HG03064 (cell line): Measurements from ENCODE around the gene TNFRSF17.
"Not testable (repeated sequence)": the region's sequence is repeated elsewhere in the genome, so short reads cannot be mapped to it uniquely, and the experiment has no call there.

Source experiments
- ATAC-seq: cut with Tn5 transposase; IDR thresholded peaks from one replicate; pipeline ENCODE4 v1.9.1; 2021; ENCODE audit warnings: low read depth; ENCODE audit not compliant: unreplicated experiment

Gene TNFRSF17

DNA sequence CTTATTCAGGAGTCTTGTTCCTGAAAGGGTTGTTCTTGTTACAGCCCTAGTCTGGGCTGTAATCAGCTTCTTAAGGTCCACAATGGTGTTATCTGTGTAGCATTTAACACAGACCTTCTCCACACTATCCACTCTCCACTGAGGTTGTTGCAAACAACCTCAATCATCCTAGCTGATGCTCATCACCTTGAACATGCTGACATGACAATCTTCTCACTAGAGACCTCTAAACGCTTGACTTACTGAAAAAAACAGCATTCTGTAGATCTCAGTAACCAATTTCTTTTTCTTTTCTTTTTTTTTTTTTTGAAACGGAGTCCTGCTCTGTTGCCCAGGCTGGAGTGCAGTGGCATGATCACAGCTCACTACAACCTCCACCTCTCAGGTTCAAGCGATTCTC lies 3.6 kb downstream of the TNFRSF17 start:
- no peak for ATAC-seq

DNA sequence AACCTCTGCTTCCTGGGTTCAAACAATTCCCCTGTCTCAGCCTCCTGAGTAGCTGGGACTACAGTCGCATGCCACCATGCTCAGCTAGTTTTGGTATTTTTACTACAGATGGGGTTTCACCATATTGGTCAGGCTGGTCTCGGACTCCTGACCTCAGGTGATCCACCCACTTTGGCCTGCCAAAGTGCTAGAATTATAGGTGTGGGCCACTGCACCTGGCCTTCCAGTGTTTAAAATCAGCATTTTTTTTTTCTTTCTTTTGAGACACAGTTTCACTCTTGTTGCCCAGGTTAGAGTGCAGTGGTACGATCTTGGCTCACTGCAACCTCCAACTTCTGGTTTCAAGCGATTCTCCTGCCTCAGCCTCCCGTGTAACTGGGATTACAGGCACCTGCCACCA lies 5.3 kb downstream of the TNFRSF17 start:
- ATAC-seq = not testable (repeated sequence)

DNA sequence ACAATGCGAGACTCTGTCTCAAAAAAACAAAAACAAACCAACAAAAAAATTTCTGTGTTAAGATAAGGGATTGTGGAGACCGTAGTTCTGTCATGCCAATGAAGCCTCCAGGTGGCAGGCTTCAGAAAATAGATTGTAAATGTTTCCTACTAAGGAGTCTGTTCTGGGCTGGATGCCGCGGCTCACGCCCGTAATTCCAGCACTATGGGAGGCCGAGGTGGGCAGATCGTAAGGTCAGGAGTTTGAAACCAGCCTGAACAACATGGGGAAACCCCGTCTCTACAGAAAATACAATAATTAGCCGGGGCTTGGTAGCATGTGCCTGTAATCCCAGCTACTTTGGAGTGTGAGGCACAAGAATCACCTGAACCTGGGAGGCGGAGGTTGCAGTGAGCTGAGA lies 7.1 kb downstream of the TNFRSF17 start:
- ATAC-seq = no peak

DNA sequence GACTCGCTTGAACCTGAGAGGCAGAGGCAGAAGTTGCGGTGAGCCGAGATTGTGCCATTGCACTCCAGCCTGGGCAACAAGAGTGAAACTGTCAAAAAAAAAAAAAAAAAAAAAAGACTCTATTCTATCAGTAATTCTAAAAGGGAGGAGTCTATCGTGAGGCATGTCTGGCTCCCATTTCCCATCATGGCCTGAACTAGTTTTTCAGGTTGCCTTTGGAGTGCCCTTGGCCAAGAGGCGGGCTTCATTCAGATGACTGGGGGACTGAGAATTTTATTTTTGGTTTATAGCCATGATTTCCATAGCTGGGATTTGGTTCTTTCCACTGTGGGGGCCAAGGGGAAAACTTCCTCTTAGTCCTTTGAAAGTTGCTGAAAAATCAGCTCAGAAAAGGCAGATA lies 8.1 kb downstream of the TNFRSF17 start:
- no peak for ATAC-seq

DNA sequence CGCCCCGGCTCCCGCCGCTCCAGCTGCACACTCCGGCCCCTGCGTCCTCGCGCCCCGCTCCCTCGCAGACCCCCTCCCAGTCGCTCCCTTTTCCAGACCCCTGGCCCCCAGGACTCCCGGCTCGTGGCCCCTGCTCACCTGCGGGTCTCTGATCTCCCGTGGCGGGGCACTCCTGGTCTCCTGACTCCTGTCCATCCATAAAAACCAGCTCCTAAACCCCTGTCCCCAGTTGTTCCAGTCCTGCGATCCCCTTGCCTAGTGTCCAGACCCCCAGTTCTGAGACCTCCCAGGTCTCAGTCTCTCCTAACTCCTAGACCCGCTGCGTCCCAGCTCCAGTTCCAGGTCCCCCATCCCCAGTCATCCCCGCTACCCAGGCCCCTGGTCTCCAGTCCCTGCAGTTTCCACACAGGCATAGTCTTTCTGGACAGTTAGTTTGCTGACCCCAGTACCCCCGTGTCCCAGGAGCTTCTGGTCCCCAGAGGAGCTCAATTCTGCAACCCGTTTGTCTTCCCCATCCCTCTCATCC lies 11.9 kb downstream of the TNFRSF17 start:
- peak; percentile 5 for ATAC-seq

DNA sequence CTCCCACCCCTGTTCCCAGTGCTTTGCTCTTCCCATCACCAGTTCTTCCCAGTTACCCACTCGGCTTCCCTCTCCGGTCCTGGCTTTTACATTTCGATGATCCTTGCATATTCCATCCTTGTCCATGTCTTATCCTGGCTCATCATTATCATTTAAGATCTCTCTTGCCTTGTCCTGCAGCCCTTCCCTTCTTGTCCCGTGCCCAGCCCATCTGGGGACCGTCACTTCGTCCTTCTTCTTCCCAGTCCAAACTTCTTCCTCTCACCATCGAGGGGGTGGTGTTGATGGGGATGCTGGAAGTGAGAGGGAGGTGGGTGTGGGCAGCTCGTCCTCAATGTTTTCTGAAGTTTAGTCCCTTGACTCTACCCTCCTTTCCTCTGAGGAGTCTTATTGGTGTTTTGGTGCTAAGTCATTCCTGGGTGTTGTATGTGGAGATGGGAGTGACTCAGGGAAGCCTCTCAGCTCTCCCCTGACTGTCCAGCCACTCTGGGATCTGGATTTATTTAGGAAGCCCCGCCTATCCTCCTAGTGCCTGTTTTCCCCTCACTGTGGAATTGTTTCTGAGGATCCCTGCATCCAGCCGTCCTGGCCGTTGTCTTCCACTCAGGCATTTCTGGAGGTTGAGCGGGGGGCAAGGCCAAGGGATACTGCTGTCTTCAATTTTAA lies 12.5 kb downstream of the TNFRSF17 start:
- no peak for ATAC-seq

DNA sequence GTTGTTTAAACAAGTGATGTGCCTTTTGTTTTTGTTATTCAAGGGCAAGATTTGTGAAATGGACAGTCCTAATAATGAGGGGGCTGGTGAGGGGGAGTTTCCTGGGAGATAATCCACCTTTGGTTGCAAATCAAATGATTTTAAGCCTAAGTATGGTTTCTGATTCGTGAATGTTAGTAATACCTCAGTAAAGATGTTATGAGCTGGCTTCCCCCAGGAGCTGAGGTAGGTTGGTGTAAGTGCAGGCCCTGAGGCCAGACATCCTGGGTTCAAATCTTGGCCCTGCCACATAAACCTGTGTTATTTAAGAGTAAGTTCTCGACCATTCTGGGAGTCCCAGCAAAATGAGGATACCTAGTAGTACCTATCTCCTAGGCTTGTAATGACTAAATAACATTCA lies 13.1 kb downstream of the TNFRSF17 start:
- ATAC-seq = no peak

DNA sequence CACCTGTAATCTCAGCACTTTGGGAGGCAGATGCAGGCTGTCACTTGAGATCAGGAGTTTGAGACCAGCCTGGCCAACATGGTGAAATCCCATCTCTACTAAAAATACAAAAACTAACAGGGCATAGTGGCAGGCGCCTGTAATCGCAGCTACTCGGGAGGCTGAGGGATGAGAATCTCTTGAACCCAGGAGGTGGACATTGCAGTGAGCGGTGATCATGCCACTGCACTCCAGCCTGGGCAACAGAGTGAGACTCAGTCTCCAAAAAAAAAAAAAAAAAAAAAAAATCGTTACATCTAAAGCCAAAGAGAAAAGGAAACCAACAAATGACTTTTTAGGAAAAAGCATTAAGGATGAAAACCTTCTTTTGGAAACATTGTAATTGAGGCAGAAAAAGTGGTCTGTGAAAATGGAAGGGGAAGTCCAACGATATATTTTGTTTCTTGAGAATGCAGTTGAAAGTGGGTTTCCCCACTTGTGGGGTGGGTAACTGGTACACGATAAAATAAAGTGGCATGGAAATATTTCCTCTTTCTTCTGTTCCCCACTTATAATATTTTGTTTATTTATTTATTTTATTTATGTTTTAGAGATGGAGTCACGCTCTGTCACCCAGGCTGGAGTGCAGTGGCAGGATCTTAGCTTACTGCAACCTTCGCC lies 14.1 kb downstream of the TNFRSF17 start:
- no peak for ATAC-seq

DNA sequence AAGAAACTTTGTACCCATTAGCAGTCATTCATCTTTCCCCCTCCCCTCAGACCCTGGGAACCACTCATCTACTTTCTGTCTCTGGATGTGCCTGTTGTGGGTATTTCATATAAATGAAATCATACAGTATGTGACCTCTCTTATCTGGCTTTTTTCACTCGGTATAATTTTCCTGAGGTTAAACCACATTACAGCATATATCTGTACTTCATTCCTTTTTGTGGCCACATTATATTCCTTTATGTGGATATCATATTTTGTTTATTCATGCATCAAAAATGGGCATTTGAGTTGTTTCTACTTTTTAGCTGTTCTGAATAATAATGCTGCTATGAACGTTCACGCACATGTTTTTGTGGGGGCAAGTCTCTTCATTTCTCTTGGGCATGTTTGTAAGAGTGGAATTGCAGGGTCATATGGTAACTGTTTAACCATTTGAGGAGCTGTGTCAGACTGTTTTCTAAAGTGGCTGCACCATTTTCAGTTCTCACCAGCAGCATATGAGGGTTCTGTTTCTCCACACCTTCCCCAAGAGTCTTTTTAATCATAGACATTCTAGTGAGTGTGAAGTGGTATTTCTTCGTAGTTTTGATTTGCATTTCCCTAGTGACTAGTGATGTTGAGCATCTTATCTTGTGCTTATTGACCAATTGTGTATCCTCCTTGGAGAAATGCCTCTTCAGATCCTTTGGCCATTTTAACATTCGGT lies 15.3 kb downstream of the TNFRSF17 start:
- ATAC-seq = no peak

DNA sequence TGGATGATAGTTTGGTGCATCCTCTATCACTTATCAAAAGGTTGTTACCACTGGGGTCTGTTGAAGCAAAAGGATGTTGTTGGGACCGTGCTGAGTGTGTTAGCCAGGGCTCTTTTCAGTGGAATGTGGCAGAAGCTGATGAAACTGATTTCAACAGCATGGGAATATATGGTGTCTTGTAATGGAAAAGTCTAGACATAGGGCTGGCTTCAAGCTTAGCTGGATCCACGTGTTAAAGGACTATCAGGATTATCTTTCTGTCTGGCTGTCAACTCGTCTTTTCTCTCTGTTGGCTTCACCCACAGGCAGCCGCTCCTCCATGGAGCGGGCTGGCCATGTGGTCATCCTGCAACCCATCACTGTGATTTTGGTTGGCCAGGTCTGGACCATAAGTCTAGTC lies 20.2 kb downstream of the TNFRSF17 start:
- no peak for ATAC-seq

DNA sequence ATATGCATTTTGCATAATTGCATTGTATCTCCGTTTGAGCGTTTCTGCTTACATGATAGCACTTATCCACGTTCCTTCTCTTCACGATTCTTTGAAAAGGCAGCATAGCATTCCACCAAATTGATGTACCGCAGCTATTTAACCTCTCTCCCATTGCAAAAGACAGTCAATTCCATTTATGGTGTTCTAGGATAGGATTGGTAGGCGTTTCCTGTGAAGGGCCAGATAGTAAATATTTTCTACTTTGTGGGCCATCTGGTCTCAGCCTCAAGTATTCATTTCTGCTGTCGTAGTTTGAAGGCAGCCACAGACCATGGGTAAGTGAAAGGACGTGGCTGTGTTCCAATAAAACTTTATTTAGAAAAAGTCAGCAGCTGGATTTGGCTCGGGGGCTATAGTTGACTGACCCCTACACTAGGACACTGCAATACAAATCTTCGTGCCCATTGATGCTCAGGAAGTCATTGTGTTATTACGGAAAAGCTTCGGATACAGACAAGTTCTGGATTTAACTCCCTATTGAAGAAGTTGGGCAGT lies 21.6 kb downstream of the TNFRSF17 start:
- ATAC-seq = no peak

DNA sequence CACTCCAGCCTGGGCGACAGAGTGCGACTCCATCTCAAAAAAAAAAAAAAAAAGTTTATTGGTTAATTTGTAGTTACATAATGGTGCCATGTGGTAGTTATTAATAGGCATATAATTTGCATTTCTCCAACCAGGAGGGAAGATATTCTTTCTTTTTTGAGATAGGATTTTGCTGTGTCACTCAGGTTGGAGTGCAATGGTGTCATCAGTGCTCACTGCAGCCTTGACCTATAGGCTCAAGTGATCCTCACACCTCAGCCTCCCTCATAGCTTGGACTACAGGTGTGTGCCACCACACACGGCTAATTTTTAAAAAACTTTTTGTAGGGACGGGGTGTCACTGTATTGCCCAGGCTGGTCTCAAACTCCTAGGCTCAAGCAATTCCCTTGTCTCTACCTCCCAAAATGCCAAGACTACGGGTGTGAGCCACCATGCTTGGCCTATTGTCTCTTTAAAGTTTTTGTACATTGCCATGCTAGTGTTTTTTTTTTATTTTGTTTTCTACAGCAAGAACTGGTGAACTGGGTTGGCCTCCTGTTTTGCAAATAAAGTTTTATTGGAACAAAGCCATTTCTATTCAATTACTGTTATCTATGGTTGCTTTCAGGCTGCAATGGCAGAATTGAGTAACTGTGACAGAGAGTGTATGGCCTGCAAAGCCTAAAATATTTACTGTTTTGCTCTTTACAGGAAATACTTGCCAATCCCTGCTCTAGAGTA lies 23.4 kb downstream of the TNFRSF17 start:
- no peak for ATAC-seq

DNA sequence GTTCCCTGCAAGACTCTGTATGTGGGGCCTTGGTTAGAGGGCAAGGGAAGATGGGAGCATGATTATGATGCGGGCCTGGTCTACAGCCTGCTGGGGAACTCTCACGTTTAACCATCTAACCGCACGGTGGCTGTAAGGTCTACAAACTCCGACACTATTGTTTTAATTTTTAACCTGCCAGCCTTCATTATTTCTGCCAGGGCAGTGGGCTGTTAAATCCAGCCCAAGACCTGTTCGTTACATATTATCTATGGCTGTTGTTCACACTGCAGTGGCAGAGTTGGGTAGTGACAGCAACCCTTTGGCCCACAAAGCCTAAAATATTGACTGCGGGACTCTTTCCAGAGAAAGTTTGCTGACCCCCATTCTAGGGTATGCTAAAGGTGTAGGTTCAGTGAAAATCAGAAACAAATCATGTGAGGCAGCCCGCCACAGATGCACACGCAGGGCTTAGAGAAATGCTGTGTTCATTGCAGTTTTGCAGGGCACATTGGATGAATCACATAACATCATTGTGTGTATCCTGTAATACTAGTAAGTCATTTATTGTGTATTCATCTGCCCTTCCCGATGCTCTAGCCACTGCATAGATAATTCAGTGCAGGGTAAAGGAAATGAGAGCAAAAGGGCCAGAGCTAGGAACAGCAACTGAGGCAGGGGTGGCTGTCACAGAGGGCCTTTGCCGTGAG lies 25.8 kb downstream of the TNFRSF17 start:
- no peak for ATAC-seq

DNA sequence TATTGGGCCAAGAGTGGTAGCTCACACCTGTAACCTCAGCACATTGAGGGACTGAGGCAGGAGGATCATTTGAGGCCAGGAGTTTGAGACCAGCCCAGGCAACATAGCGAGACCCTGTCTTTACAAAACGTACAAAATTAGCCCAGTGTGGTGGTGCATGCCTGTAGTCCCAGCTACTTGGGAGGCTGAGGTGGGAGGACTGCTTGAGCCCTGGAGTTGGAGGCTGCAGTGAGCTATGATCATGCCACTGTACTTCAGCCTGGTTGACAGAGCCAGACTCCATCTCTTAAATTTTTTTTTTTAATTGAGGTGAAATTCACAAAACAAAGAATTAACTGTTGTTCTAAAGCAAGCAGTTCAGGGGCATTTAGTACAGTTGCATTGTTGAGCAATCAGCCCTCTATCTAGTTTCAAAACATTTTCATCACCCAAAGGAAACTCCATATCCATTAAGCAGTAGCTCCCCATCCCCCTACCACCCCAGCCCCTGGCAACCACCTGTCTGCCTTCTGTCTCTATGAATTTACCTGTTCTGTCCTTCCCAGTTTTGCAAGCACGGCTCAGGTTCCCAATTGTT lies 27.1 kb downstream of the TNFRSF17 start:
- ATAC-seq = no peak

DNA sequence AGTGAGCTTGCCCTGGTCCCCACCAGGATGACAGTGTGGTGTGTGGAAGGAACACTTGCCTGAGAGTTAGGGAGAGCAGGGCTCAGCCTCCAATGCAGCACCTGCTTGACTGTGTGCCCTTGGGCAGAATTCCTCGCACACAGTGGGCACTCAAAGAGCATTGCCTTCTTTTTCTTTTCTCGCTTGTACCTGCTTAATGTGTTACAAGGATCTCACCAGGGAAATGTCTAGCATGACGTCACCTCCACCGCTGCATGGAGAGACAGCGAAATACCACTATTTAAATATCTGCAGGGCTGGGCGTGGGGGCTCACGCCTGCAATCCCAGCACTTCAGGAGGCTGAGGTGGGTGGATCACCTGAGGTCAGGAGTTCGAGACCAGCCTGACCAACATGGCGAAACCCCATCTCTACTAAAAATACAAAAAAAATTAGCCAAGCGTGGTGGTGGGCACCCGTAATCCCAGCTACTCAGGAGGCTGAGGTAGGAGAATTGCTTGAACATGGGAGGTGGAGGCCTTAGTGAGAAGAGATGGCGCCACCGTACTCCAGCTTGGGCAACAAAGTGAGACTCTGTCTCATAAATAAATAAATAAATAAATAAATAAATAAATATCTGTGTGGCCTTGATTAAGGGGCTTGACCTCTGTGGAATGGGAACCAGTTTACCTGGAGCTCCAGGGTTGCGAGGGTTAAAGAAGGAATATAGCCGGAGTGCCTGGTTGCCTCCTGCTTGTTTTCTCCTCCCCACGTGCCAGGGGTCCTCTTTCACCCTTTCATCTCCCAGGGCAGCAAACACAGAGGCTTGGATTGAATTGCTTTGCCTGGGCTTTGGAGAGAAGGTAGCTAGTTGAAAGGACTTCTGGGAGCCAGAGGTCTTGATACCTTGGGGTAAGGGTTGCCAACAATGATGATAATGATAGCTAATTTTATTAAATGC lies 27.8 kb downstream of the TNFRSF17 start:
- ATAC-seq = no peak

DNA sequence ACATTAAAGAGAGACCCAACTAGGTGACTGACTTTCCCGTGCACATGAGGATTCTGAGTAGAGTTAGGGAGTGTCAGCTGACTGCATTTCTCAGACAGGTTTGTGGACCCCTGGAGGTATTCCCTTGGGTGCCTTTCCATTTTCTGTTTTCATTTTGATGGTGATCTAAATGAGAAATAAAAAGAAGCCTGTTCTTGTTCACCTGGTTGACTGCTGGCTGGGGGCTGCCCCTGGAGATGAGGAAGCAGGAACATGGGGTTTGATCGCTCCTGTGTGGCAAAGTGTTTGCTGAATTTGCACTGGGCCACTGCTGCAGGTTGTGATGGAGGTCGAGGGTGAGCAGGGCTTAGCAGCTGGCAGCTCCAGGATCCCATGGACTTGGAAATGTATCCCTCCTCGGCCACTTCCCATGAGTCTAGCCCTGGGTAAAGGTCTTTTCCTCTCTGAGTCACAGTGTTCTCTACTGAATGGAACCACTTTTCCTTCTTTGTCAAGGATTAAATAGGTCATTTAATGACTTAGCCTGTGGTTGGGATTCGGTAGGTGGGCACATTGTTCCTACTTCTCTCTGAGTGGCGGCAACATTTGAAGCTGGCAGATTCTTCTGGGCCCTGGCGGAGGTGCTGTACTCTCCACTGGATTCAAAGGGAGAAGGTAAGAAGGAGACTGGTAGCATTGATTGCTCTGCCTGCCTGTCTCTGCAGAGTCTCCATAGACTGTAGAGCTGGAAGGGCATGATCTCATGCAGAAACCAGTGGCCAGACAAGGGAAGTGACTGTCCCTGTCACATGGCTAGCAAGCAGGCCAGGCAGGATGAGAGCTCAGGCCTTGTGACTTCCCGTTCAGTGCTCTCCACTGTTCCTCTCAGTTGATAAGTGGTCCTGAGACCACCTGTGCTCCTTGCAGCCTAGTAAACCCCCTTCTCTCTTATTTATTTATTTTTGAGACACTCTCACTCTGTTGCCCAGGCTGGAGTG lies 29.4 kb downstream of the TNFRSF17 start:
- ATAC-seq = no peak

DNA sequence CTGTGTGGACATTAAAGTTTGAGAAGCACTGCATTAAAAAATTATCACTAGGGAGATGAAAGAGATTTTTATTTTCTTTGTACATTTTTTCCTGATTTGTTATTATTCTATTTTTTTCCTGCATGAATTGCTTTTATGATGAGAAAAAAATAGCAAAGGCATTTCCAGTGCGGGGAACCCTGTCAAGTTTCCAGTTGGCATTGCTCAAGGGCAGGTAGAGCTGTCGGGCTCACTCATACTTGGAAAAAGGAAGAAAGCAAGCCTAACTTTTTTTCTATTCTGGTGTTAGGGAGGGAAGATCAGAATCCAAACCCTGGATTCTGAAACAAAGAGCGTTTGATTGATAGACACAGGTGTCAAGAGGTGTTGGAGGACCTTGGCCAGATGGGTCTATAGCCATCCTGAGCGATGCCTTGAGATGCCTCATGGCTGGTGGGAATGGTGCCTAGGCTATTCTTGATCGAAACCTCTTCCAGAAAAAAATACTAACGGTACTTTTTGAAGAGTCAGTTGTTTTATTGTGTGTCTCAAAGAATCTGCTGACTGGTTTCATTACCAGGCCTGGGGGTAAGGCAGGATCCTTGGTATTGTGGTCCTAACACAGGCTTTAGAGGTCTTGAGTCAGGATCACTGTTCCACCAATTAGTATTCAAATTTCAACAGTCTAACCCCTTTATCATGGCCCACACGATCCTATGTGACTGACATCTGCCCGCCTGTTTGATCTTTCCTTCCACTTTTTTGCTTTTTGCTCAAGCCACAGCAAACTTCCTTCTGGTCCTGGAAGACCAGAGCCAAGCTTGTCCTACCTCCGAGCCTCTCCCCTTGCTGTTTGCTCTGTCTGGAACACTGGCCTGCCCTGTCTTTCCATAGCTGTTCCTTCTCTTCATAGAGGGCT lies 31.7 kb downstream of the TNFRSF17 start:
- ATAC-seq = no peak
